Calu3 (cell line): ENCODE measurements around the gene KLHL29. TPM values are rescaled to one million over a fixed set of nuclear protein-coding genes. Genes with fewer than 3 reads are reported as not detected.

ENCODE experiments used
- BruUV-seq: library from RNA; stranded (reverse); fragments of 400-500 nt; replicated peaks from 2 replicates; lab custom pipeline; 2021; lab: Mats Ljungman, UMichigan
- CTCF ChIA-PET: fragments of 300-600 bp; sonication (Branson Sonifier 250); formaldehyde crosslinking; loops from one replicate; lab custom pipeline; 2022; ENCODE audit warnings: antibody characterized with exemption; lab: Charles Lee
- DNase-seq: peaks from one replicate; pipeline ENCODE4 v3.0.0; 2022
- H3K27ac Mint-ChIP-seq: one replicate; pipeline ENCODE4 v1.8.0; 2022; ENCODE audit warnings: mixed read lengths; ENCODE audit not compliant: unreplicated experiment
- H3K27me3 Mint-ChIP-seq: one replicate; pipeline ENCODE4 v1.8.0; 2022; ENCODE audit warnings: mixed read lengths; ENCODE audit not compliant: unreplicated experiment
- H3K36me3 Mint-ChIP-seq: one replicate; pipeline ENCODE4 v1.8.0; 2022; ENCODE audit warnings: mild to moderate bottlenecking, moderate library complexity, mixed read lengths; ENCODE audit not compliant: insufficient read depth, unreplicated experiment
- H3K4me1 Mint-ChIP-seq: one replicate; pipeline ENCODE4 v1.8.0; 2022; ENCODE audit warnings: mild to moderate bottlenecking, low read depth, mixed read lengths; ENCODE audit not compliant: unreplicated experiment
- H3K4me3 Mint-ChIP-seq: one replicate; pipeline ENCODE4 v1.8.0; 2022; ENCODE audit warnings: mild to moderate bottlenecking, low read depth, moderate library complexity, mixed read lengths; ENCODE audit not compliant: unreplicated experiment
- H3K9me3 Mint-ChIP-seq: one replicate; pipeline ENCODE4 v1.8.0; 2022; ENCODE audit warnings: low read depth, mixed read lengths; ENCODE audit not compliant: unreplicated experiment
- CTCF ChIP-seq: fragments of 200-600 bp; IDR thresholded peaks from one replicate; pipeline ENCODE4 v1.8.0; 2022; ENCODE audit warnings: antibody characterized with exemption; ENCODE audit not compliant: unreplicated experiment
- intact Hi-C: fragments of 100-400 bp; cut with micrococcal nuclease; formaldehyde crosslinking; loops from one replicate; pipeline ENCODE4 v1.10.0; 2022; ENCODE audit not compliant: unreplicated experiment
- total RNA-seq: library from RNA; stranded (reverse); gene quantifications from 2 replicates; pipeline ENCODE4 v1.2.3, GENCODE V29; 2022

KLHL29 gene
- total RNA-seq, 1 experiment from 2014 or later, result 11.9 TPM

- intact Hi-C loops, result no loop called here
- H3K27ac Mint-ChIP-seq, result no peak overlapping the region
- no peaks in the 10 kb centered on the region for H3K9me3 Mint-ChIP-seq
- no peak for DNase-seq
- H3K4me3 Mint-ChIP-seq, result no peak overlapping the region
- no TSS peak for BruUV-seq
- no peaks in the 10 kb centered on the region for H3K27me3 Mint-ChIP-seq
- no peaks in the 10 kb centered on the region for H3K36me3 Mint-ChIP-seq
- peaks cover 23% of the 10 kb centered on the region for H3K4me1 Mint-ChIP-seq
- no peak for TF ChIP-seq CTCF
- CTCF ChIA-PET, result no interaction called here
These were observed 25.6 kb downstream of the KLHL29 start for GRCh38 chr2:23410596-23410995.

- Mint-ChIP-seq H3K36me3 (no peaks in the 10 kb centered on the region), H3K27ac (peak overlapping the region; percentile 7), H3K27me3 (no peaks in the 10 kb centered on the region), H3K4me1 (peaks cover 23% of the 10 kb centered on the region), H3K4me3 (no peak overlapping the region), H3K9me3 (no peaks in the 10 kb centered on the region)
- no peak for DNase-seq
- intact Hi-C loops, result no loop called here
- no TSS peak for BruUV-seq
- CTCF ChIA-PET, result no interaction called here
- TF ChIP-seq CTCF, result no peak
These were observed 26.9 kb downstream of the KLHL29 start for GRCh38 chr2:23411752-23412431.

GRCh38 chr2:23412556-23413155 is 27.7 kb downstream of the KLHL29 start:
- intact Hi-C loops, result no loop called here
- CTCF ChIA-PET, result no interaction called here
- no peak for TF ChIP-seq CTCF
- no TSS peak for BruUV-seq
- H3K9me3 Mint-ChIP-seq, result no peaks in the 10 kb centered on the region
- H3K36me3 Mint-ChIP-seq, result no peaks in the 10 kb centered on the region
- H3K4me1 Mint-ChIP-seq, result peaks cover 23% of the 10 kb centered on the region
- peak overlapping the region; percentile 7 for H3K27ac Mint-ChIP-seq
- no peak for DNase-seq
- H3K27me3 Mint-ChIP-seq, result no peaks in the 10 kb centered on the region
- H3K4me3 Mint-ChIP-seq, result no peak overlapping the region

- Mint-ChIP-seq H3K4me3 (no peak overlapping the region), H3K9me3 (no peaks in the 10 kb centered on the region), H3K36me3 (no peaks in the 10 kb centered on the region), H3K4me1 (peaks cover 23% of the 10 kb centered on the region), H3K27ac (no peak overlapping the region), H3K27me3 (no peaks in the 10 kb centered on the region)
- CTCF ChIA-PET, result interaction anchor here (0.6 kb wide), 1 partner anchor 17 kb away, joined by 3 read pairs; no protein-coding TSS in a partner anchor
- DNase-seq, result no peak
- intact Hi-C loops, result no loop called here
- no TSS peak for BruUV-seq
- TF ChIP-seq CTCF, result no peak
These were observed 28.7 kb downstream of the KLHL29 start for GRCh38 chr2:23413641-23414040.
